ENCODE measurements around the gene ADAM12. TPM values are rescaled to one million over a fixed set of nuclear protein-coding genes. Genes with fewer than 3 reads are reported as not detected.

ADAM12 gene
- total RNA-seq, 1 donor from 2014 or later: 3.7 TPM

GRCh38 chr10:126425032-126425431 lies 36.8 kb upstream of the ADAM12 start:
- intact Hi-C loops (cut with DNase I): no loop called here
- no peak for DNase-seq (ENCODE audit: extremely low spot score in 2 of 2)
- Histone ChIP-seq H3K4me3 (no peak overlapping the region), H3K4me1 (no peaks in the 10 kb centered on the region), H3K36me3 (no peaks in the 10 kb centered on the region), H3K9me3 (peaks cover 12% of the 10 kb centered on the region), H3K27me3 (no peaks in the 10 kb centered on the region), H3K27ac (no peak overlapping the region)
- TF ChIP-seq POLR2AphosphoS5 (IDR thresholded peaks at IDR 0.05; ENCODE audit: insufficient read depth in 1 of 2, low read depth in 1 of 2) (no peak), POLR2A (IDR thresholded peaks at IDR 0.05) (no peak)
- TF ChIP-seq, protein P1, sequence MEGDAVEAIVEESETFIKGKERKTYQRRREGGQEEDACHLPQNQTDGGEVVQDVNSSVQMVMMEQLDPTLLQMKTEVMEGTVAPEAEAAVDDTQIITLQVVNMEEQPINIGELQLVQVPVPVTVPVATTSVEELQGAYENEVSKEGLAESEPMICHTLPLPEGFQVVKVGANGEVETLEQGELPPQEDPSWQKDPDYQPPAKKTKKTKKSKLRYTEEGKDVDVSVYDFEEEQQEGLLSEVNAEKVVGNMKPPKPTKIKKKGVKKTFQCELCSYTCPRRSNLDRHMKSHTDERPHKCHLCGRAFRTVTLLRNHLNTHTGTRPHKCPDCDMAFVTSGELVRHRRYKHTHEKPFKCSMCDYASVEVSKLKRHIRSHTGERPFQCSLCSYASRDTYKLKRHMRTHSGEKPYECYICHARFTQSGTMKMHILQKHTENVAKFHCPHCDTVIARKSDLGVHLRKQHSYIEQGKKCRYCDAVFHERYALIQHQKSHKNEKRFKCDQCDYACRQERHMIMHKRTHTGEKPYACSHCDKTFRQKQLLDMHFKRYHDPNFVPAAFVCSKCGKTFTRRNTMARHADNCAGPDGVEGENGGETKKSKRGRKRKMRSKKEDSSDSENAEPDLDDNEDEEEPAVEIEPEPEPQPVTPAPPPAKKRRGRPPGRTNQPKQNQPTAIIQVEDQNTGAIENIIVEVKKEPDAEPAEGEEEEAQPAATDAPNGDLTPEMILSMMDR (IDR thresholded peaks at IDR 0.05): no peak

DNA sequence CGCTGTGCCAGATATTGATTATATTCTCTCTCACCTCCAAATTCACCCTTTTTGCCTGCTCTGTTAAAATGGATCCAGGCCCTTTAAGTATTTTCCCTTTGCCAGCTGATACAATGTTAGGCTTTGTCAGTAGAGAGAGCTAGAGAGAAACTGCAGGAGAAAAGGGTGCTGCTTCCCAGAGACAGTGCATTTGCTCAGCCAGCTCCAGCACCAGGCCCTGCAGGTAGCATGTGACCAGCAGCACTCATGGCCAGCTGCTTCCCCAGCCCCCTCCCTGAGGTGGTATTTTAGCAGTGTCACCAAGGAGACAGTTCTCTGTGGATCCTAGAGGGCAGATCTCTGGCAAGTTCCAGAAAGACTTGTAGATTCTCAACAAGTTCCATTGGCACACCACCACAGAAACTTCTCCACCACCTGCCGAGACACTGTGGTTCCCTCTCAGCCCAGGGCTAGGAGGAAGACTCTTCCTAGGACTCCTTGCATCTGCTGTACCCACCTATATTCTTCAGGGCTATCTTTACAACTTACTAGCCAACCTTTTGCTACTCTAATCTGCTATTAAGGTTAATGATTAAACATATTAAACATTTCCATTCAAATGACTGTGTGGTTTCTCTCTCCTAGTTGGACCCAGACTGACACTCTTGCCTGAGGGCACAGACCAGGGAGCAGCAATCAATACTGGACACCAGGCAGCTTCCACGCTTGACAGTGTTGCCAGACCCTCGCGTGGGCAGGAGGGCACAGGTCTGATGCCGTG lies 35.6 kb upstream of the ADAM12 start:
- no peaks in the 10 kb centered on the region for H3K27me3 ChIP-seq
- H3K9me3 ChIP-seq: peaks cover 15% of the 10 kb centered on the region
- H3K27ac ChIP-seq: no peak overlapping the region
- H3K4me3 ChIP-seq: no peak overlapping the region
- DNase-seq (ENCODE audit: extremely low spot score in 2 of 2): no peak
- H3K4me1 ChIP-seq: no peaks in the 10 kb centered on the region
- TF ChIP-seq, protein P1 (IDR thresholded peaks at IDR 0.05): no peak
- no peak for TF ChIP-seq POLR2A (IDR thresholded peaks at IDR 0.05)
- TF ChIP-seq POLR2AphosphoS5 (IDR thresholded peaks at IDR 0.05; ENCODE audit: insufficient read depth in 1 of 2, low read depth in 1 of 2): no peak
- H3K36me3 ChIP-seq: no peaks in the 10 kb centered on the region
- intact Hi-C loops (cut with DNase I): no loop called here

DNA sequence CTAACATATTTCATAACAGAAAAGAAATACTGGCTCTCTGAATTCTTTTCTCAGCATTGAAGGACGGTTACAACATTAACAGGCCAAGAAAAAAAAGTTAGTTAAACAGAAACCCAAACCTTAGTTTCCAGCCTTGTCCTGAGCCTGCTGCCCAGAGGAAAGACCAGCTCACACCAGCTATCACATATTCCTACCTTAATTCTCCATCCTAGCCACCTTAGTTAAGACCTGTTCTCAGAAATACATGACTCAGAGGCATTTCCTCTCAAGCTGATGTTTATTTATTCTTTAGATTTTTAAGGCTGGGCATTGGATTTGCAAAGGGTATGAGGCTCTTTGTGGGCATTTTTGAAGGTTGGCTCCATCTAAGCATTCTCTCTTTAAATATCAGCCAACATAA lies 34.3 kb upstream of the ADAM12 start:
- H3K4me1 ChIP-seq: no peaks in the 10 kb centered on the region
- H3K36me3 ChIP-seq: no peaks in the 10 kb centered on the region
- no peak for TF ChIP-seq POLR2AphosphoS5 (IDR thresholded peaks at IDR 0.05; ENCODE audit: insufficient read depth in 1 of 2, low read depth in 1 of 2)
- no peak for TF ChIP-seq POLR2A (IDR thresholded peaks at IDR 0.05)
- TF ChIP-seq, protein P1 (IDR thresholded peaks at IDR 0.05): no peak
- H3K27ac ChIP-seq: no peak overlapping the region
- no peaks in the 10 kb centered on the region for H3K27me3 ChIP-seq
- intact Hi-C loops (cut with DNase I): no loop called here
- peaks cover 15% of the 10 kb centered on the region for H3K9me3 ChIP-seq
- no peak overlapping the region for H3K4me3 ChIP-seq
- DNase-seq (ENCODE audit: extremely low spot score in 2 of 2): no peak

GRCh38 chr10:126421756-126422256 lies 33.5 kb upstream of the ADAM12 start:
- Histone ChIP-seq H3K27me3 (no peaks in the 10 kb centered on the region), H3K9me3 (peaks cover 15% of the 10 kb centered on the region), H3K4me3 (no peak overlapping the region), H3K27ac (no peak overlapping the region), H3K36me3 (no peaks in the 10 kb centered on the region), H3K4me1 (no peaks in the 10 kb centered on the region)
- no peak for DNase-seq (ENCODE audit: extremely low spot score in 2 of 2)
- TF ChIP-seq, protein P1 (IDR thresholded peaks at IDR 0.05): no peak
- TF ChIP-seq POLR2AphosphoS5 (IDR thresholded peaks at IDR 0.05; ENCODE audit: insufficient read depth in 1 of 2, low read depth in 1 of 2) (no peak), POLR2A (IDR thresholded peaks at IDR 0.05) (no peak)
- intact Hi-C loops (cut with DNase I): no loop called here
